GM12878 (cell line): Measurements from ENCODE around the gene HPRT1.

Source experiments
- BCL3 ChIP-seq: IDR thresholded peaks from 2 replicates; pipeline ENCODE4 v1.6.1; 2011; ENCODE audit warnings: borderline replicate concordance, low read depth, mild to moderate bottlenecking, moderate library complexity, low read length; ENCODE audit not compliant: insufficient read depth, poor library complexity, severe bottlenecking
- CHD1 ChIP-seq: IDR thresholded peaks from 2 replicates; pipeline ENCODE4 v1.6.1; 2012; ENCODE audit warnings: low read depth, low read length, improper control_type of control experiment
- CTCF ChIP-seq, 3 experiments: IDR thresholded peaks in 2 of 3; conservative IDR thresholded peaks in 1 of 3; 2 replicates each; pipeline ENCODE4 v1.5.1; 2011; ENCODE audit warnings: low read depth in 3 of 3, low read length in 3 of 3, mild to moderate bottlenecking in 3 of 3, control low read depth in 2 of 3, moderate library complexity in 2 of 3, inconsistent platforms in 1 of 3, mixed read lengths in 1 of 3; ENCODE audit not compliant: control insufficient read depth in 2 of 3, insufficient read depth in 1 of 3; ENCODE audit errors: extremely low read depth in 1 of 3
- EZH2 ChIP-seq: IDR thresholded peaks from 2 replicates; pipeline ENCODE4 v1.6.1; 2012; ENCODE audit warnings: low read depth, mild to moderate bottlenecking, control low read depth, inconsistent platforms, low read length, borderline replicate concordance; ENCODE audit not compliant: control insufficient read depth
- JUND ChIP-seq: IDR thresholded peaks from 2 replicates; pipeline ENCODE4 v1.6.1; 2012; ENCODE audit warnings: low read depth, mild to moderate bottlenecking, low read length, improper control_type of control experiment, moderate library complexity
- MAX ChIP-seq: IDR thresholded peaks from 2 replicates; pipeline ENCODE4 v1.6.1; 2012; ENCODE audit warnings: low read depth, low read length, improper control_type of control experiment
- PKNOX1 ChIP-seq: fragments of 450-650 bp; IDR thresholded peaks from 2 replicates; pipeline ENCODE4 v1.6.1; 2016; ENCODE audit warnings: mild to moderate bottlenecking
- POLR2A ChIP-seq: IDR thresholded peaks from 2 replicates; pipeline ENCODE4 v1.6.1; 2011; ENCODE audit warnings: low read depth, mild to moderate bottlenecking, low read length
- RAD21 ChIP-seq: IDR thresholded peaks from 2 replicates; pipeline ENCODE4 v1.6.1; 2011; ENCODE audit warnings: mild to moderate bottlenecking, low read depth, low read length, moderate library complexity; ENCODE audit not compliant: insufficient read depth
- RELA ChIP-seq: fragments of 450-650 bp; IDR thresholded peaks from 2 replicates; pipeline ENCODE4 v1.8.0; 2014; ENCODE audit warnings: borderline replicate concordance; ENCODE audit not compliant: partially characterized antibody
- SP1 ChIP-seq: IDR thresholded peaks from one replicate; pipeline ENCODE4 v1.6.1; 2011; ENCODE audit warnings: low read depth, low read length
- TARDBP ChIP-seq: IDR thresholded peaks from 2 replicates; pipeline ENCODE4 v1.6.1; 2016; ENCODE audit warnings: borderline replicate concordance

GRCh38 chrX:134481339-134481738 is 21.4 kb downstream of the HPRT1 start:
- TF ChIP-seq JUND = no peak
- no peak for TF ChIP-seq PKNOX1
- TF ChIP-seq RELA = no peak
- TF ChIP-seq SP1 = no peak
- no peak for TF ChIP-seq RAD21
- no peak for TF ChIP-seq TARDBP
- TF ChIP-seq CHD1 = no peak
- no peak for TF ChIP-seq MAX
- no peak for TF ChIP-seq BCL3
- TF ChIP-seq CTCF (IDR thresholded peaks at IDR 0.05 in 2 of 3, conservative IDR thresholded peaks at IDR 0.05 in 1 of 3; ENCODE audit: control insufficient read depth in 2 of 3, extremely low read depth in 1 of 3, insufficient read depth in 1 of 3, low read depth in 3 of 3, low read length in 3 of 3) = no peak
- TF ChIP-seq EZH2 = no peak
- no peak for TF ChIP-seq POLR2A
